HCT116 (cell line): ENCODE data around the gene UVRAG. TPM values are rescaled to one million over a fixed set of nuclear protein-coding genes. Genes with fewer than 3 reads are reported as not detected.
"Not testable (repeated sequence)": the region's sequence is repeated elsewhere in the genome, so short reads cannot be mapped to it uniquely, and the experiment has no call there.

Experiments used
- ATAC-seq: fragments of 200-7000 bp; cut with Tn5 transposase; 2 replicates; pipeline ENCODE4 v1.9.1; 2020; ENCODE audit warnings: mild to moderate bottlenecking, moderate library complexity
- BruUV-seq: library from RNA; stranded (reverse); fragments of 400-500 nt; replicated peaks from 2 replicates; lab custom pipeline; 2021; lab: Mats Ljungman, UMichigan
- CTCF ChIA-PET: fragments of 300-600 bp; sonication (Branson Sonifier 250); formaldehyde crosslinking; loops from one replicate; lab custom pipeline; 2021; ENCODE audit warnings: antibody characterized with exemption; lab: Charles Lee
- POLR2A ChIA-PET: fragments of 300-600, 350-600 bp; sonication (Branson Sonifier 250); formaldehyde crosslinking; loops from one replicate; lab custom pipeline; 2021; ENCODE audit warnings: antibody characterized with exemption; lab: Charles Lee
- RAD21 ChIA-PET, 2 experiments: fragments of 300-600 bp; sonication (Branson Sonifier 250); formaldehyde crosslinking; loops; one replicate each; lab custom pipeline; 2023; ENCODE audit warnings: low total read pairs in 2 of 2; ENCODE audit not compliant: uncharacterized antibody in 2 of 2, unreplicated experiment in 2 of 2, low non-redundant PET in 1 of 2; lab: Charles Lee
- DNase-seq: peaks from one replicate; pipeline ENCODE4 v3.0.0-alpha.2; 2010; ENCODE audit warnings: low read depth, low spot score
- H2AFZ ChIP-seq: fragments of 200-600 bp; shearing (Covaris generic), sonication (generic); 2 replicates; pipeline ENCODE4 v1.6.1; 2017; ENCODE audit warnings: low read depth, mixed run types, mixed read lengths, antibody characterized with exemption, low read length; ENCODE audit not compliant: poor library complexity, severe bottlenecking
- H3K27ac ChIP-seq: 2 replicates; pipeline ENCODE4 v1.5.1; 2012; ENCODE audit warnings: low read depth, low read length
- H3K27me3 ChIP-seq: fragments of 200-600 bp; sonication (generic); 2 replicates; pipeline ENCODE4 v1.6.1; 2016; ENCODE audit warnings: mixed run types, low read length, mixed read lengths; ENCODE audit not compliant: insufficient read depth
- H3K36me3 ChIP-seq, 2 experiments: fragments of 200-500 bp in 1 of 2; fragments of 200-600 bp in 1 of 2; sonication (Bioruptor generic) in 1 of 2; sonication (generic) in 1 of 2; 2 replicates each; pipeline versions ENCODE4 v1.5.1 to v1.6.1; 2014 to 2016; ENCODE audit warnings: low read length in 2 of 2, inconsistent platforms in 1 of 2, mixed read lengths in 1 of 2, mixed run types in 1 of 2; ENCODE audit not compliant: insufficient read depth in 2 of 2, control insufficient read depth in 1 of 2
- H3K4me1 ChIP-seq, 2 experiments: fragments of 200-600 bp in 1 of 2; sonication (generic) in 1 of 2; 2 replicates each; pipeline versions ENCODE4 v1.5.1 to v1.6.1; 2012 to 2017; ENCODE audit warnings: low read length in 2 of 2, inconsistent platforms in 1 of 2, mild to moderate bottlenecking in 1 of 2, mixed read lengths in 1 of 2, mixed run types in 1 of 2, moderate library complexity in 1 of 2; ENCODE audit not compliant: insufficient read depth in 2 of 2, control insufficient read depth in 1 of 2
- H3K4me2 ChIP-seq: fragments of 200-600 bp; sonication (generic); 2 replicates; pipeline ENCODE4 v1.6.1; 2017; ENCODE audit warnings: mixed run types, low read length, mixed read lengths
- H3K4me3 ChIP-seq, 2 experiments: fragments of 200-600 bp in 1 of 2; sonication (generic) in 1 of 2; replicated peaks in 1 of 2; 2 replicates each; pipeline ENCODE4 v1.5.1; 2011 to 2016; ENCODE audit warnings: low read length in 2 of 2, control low read depth in 1 of 2, low read depth in 1 of 2, mild to moderate bottlenecking in 1 of 2, mixed read lengths in 1 of 2, mixed run types in 1 of 2
- H3K79me2 ChIP-seq: fragments of 200-600 bp; sonication (generic); 2 replicates; pipeline ENCODE4 v1.6.1; 2017; ENCODE audit warnings: mild to moderate bottlenecking, mixed run types, low read length, moderate library complexity, mixed read lengths; ENCODE audit not compliant: insufficient read depth
- H3K9ac ChIP-seq: fragments of 200-600 bp; sonication (generic); 2 replicates; pipeline ENCODE4 v1.6.1; 2016; ENCODE audit warnings: low read length, mixed read lengths
- H3K9me2 ChIP-seq: fragments of 200-600 bp; sonication (generic), shearing (Covaris generic); 2 replicates; pipeline ENCODE4 v1.6.1; 2017; ENCODE audit warnings: mixed run types, mild to moderate bottlenecking, moderate library complexity; ENCODE audit not compliant: insufficient read depth
- H3K9me3 ChIP-seq, 2 experiments: fragments of 200-500 bp in 1 of 2; fragments of 200-600 bp in 1 of 2; sonication (Bioruptor generic) in 1 of 2; sonication (generic) in 1 of 2; 2 replicates each; pipeline ENCODE4 v1.6.1; 2014 to 2017; ENCODE audit warnings: low read length in 2 of 2, mixed read lengths in 2 of 2, inconsistent platforms in 1 of 2, low read depth in 1 of 2, mild to moderate bottlenecking in 1 of 2, mixed run types in 1 of 2, moderate library complexity in 1 of 2; ENCODE audit not compliant: control insufficient read depth in 1 of 2, insufficient read depth in 1 of 2
- H4K20me1 ChIP-seq: fragments of 200-600 bp; sonication (generic), shearing (Covaris generic); 2 replicates; pipeline ENCODE4 v1.6.1; 2017; ENCODE audit warnings: mixed run types, mild to moderate bottlenecking, moderate library complexity; ENCODE audit not compliant: insufficient read depth
- ATF3 ChIP-seq: IDR thresholded peaks from 2 replicates; pipeline ENCODE4 v1.6.1; 2012
- CBX3 ChIP-seq: IDR thresholded peaks from 2 replicates; pipeline ENCODE4 v1.6.1; 2012; ENCODE audit warnings: low read depth
- CEBPB ChIP-seq: IDR thresholded peaks from 2 replicates; pipeline ENCODE4 v1.6.1; 2012; ENCODE audit warnings: low read depth
- CTCF ChIP-seq, 3 experiments: fragments of 200-600 bp in 1 of 3; sonication (generic) in 1 of 3; IDR thresholded peaks in 2 of 3; conservative IDR thresholded peaks in 1 of 3; 2 replicates each; pipeline ENCODE4 v1.5.1; 2012 to 2017; ENCODE audit warnings: low read depth in 2 of 3, low read length in 2 of 3, antibody characterized with exemption in 1 of 3, borderline replicate concordance in 1 of 3, control low read depth in 1 of 3, mild to moderate bottlenecking in 1 of 3, mixed read lengths in 1 of 3, mixed run types in 1 of 3, moderate library complexity in 1 of 3; ENCODE audit not compliant: insufficient read depth in 1 of 3
- EGR1 ChIP-seq: IDR thresholded peaks from 2 replicates; pipeline ENCODE4 v1.6.1; 2012; ENCODE audit warnings: low read depth
- ELF1 ChIP-seq: IDR thresholded peaks from 2 replicates; pipeline ENCODE4 v1.6.1; 2012; ENCODE audit warnings: low read depth, borderline replicate concordance
- EZH2 ChIP-seq: fragments of 200-600 bp; sonication (generic); IDR thresholded peaks from 2 replicates; pipeline ENCODE4 v1.6.1; 2017; ENCODE audit warnings: antibody characterized with exemption, mixed run types
- EZH2phosphoT487 ChIP-seq: fragments of 200-600 bp; IDR thresholded peaks from 2 replicates; pipeline ENCODE4 v1.6.1; 2018; ENCODE audit warnings: antibody characterized with exemption, borderline replicate concordance
- FOSL1 ChIP-seq: IDR thresholded peaks from 2 replicates; pipeline ENCODE4 v1.6.1; 2012; ENCODE audit warnings: low read depth
- JUND ChIP-seq: IDR thresholded peaks from 2 replicates; pipeline ENCODE4 v1.6.1; 2012
- POLR2A ChIP-seq: IDR thresholded peaks from 2 replicates; pipeline ENCODE4 v1.7.0; 2011; ENCODE audit warnings: borderline replicate concordance; ENCODE audit not compliant: insufficient read depth, insufficient read length; ENCODE audit errors: extremely low read depth
- RAD21 ChIP-seq: IDR thresholded peaks from 2 replicates; pipeline ENCODE4 v1.6.1; 2012; ENCODE audit warnings: low read depth, mild to moderate bottlenecking
- REST ChIP-seq: IDR thresholded peaks from 2 replicates; pipeline ENCODE4 v1.6.1; 2012; ENCODE audit warnings: low read depth
- SP1 ChIP-seq: IDR thresholded peaks from 2 replicates; pipeline ENCODE4 v1.6.1; 2012; ENCODE audit warnings: low read depth
- SRF ChIP-seq: IDR thresholded peaks from 2 replicates; pipeline ENCODE4 v1.6.1; 2012; ENCODE audit warnings: low read depth
- ZFX ChIP-seq: fragments of 450-650 bp; IDR thresholded peaks from 2 replicates; pipeline ENCODE4 v1.6.1; 2017
- ZNF274 ChIP-seq: fragments of 200-500 bp; sonication (Bioruptor generic); IDR thresholded peaks from 2 replicates; pipeline ENCODE4 v1.6.1; 2014; ENCODE audit warnings: mild to moderate bottlenecking, low read depth, low read length, inconsistent platforms
- intact Hi-C: fragments of 100-400 bp; cut with micrococcal nuclease; formaldehyde crosslinking; loops from 2 replicates; pipeline ENCODE4 v1.10.0; 2022
- total RNA-seq: library from RNA; stranded (reverse); gene quantifications from one replicate; pipeline ENCODE4 v1.2.1, GENCODE V29; 2021; ENCODE audit not compliant: unreplicated experiment

The UVRAG gene
- total RNA-seq, 1 experiment from 2014 or later: 12.3 TPM

- H3K79me2 ChIP-seq: no peaks in the 10 kb centered on the region
- POLR2A ChIA-PET: no interaction called here
- no peaks in the 10 kb centered on the region for H3K9me3 ChIP-seq
- no peak overlapping the region for H3K4me2 ChIP-seq
- H3K27ac ChIP-seq: no peak overlapping the region
- ATAC-seq (no peak), DNase-seq (no peak)
- no TSS peak for BruUV-seq
- no peaks in the 10 kb centered on the region for H3K27me3 ChIP-seq
- no peak overlapping the region for H3K4me3 ChIP-seq
- RAD21 ChIA-PET: no interaction called here
- H4K20me1 ChIP-seq: no peaks in the 10 kb centered on the region
- H3K9me2 ChIP-seq: no peaks in the 10 kb centered on the region
- H3K36me3 ChIP-seq: no peaks in the 10 kb centered on the region
- no peak overlapping the region for H2AFZ ChIP-seq
- no peak for TF ChIP-seq RAD21
- no peak for TF ChIP-seq REST
- TF ChIP-seq FOSL1: no peak
- no peak for TF ChIP-seq EZH2
- no peak for TF ChIP-seq ZNF274
- TF ChIP-seq CTCF (IDR thresholded peaks at IDR 0.05 in 2 of 3, conservative IDR thresholded peaks at IDR 0.05 in 1 of 3; ENCODE audit: borderline replicate concordance in 1 of 3, insufficient read depth in 1 of 3, low read depth in 2 of 3, low read length in 2 of 3): no peak
- TF ChIP-seq EGR1: no peak
- TF ChIP-seq ATF3: no peak
- TF ChIP-seq ELF1: no peak
- no peak for TF ChIP-seq POLR2A
- no peak for TF ChIP-seq CBX3
- no peak for TF ChIP-seq SRF
- no peak for TF ChIP-seq SP1
- no peak for TF ChIP-seq JUND
- no peak for TF ChIP-seq ZFX
- TF ChIP-seq CEBPB: no peak
- TF ChIP-seq EZH2phosphoT487: no peak
- no peaks in the 10 kb centered on the region for H3K4me1 ChIP-seq
- intact Hi-C loops: no loop called here
- CTCF ChIA-PET: no interaction called here
- H3K9ac ChIP-seq: no peak overlapping the region
Observed at GRCh38 chr11:75931124-75931523, 116.1 kb downstream of the UVRAG start.

GRCh38 chr11:75933736-75934135 is 118.7 kb downstream of the UVRAG start:
- H3K36me3 ChIP-seq, H2AFZ ChIP-seq, ATAC-seq, H3K9me2 ChIP-seq, DNase-seq, H3K9ac ChIP-seq, H3K27ac ChIP-seq, BruUV-seq, H3K27me3 ChIP-seq, H3K4me3 ChIP-seq, H3K9me3 ChIP-seq, H3K79me2 ChIP-seq, H3K4me1 ChIP-seq, CTCF ChIA-PET, POLR2A ChIA-PET, H3K4me2 ChIP-seq, intact Hi-C loops, H4K20me1 ChIP-seq: not testable (repeated sequence)
- RAD21 ChIA-PET: interaction anchor here in 1 of 2 experiments (0.5 kb wide), 1 partner anchor 9 kb away, joined by 4 read pairs; no protein-coding TSS in a partner anchor
